ENCODE data around the gene ROR1. TPM values are rescaled to one million over a fixed set of nuclear protein-coding genes. Genes with fewer than 3 reads are reported as not detected.
"Not testable (repeated sequence)": the region's sequence is repeated elsewhere in the genome, so short reads cannot be mapped to it uniquely, and the experiment has no call there.

ROR1 gene
- total RNA-seq, 1 donor from 2014 or later: 2.5 TPM

DNA sequence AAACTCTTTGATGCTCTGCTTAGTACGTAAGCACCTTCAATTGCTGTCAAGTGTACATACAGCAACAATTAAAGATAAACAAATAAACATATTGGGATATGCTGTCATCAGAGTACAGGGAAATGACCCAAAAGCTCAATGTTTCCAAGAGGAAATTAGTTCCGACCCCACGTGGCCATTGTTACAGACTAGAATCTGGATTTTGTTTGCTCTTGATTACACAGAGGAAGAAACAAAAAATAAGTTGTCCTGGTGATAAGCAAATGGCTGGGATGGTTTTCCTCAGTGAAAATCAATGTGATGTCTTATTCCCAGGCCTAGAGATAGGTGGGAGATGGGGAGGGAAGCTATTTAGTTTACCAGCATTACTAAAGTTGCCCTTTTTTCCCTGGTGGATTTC, 316.6 kb downstream of the ROR1 start:
- DNase-seq (ENCODE audit: low read depth): no peak

- peak; percentile 85 for DNase-seq (ENCODE audit: low read depth)
These were observed 319.1 kb downstream of the ROR1 start for GRCh38 chr1:64092851-64093371.

DNA sequence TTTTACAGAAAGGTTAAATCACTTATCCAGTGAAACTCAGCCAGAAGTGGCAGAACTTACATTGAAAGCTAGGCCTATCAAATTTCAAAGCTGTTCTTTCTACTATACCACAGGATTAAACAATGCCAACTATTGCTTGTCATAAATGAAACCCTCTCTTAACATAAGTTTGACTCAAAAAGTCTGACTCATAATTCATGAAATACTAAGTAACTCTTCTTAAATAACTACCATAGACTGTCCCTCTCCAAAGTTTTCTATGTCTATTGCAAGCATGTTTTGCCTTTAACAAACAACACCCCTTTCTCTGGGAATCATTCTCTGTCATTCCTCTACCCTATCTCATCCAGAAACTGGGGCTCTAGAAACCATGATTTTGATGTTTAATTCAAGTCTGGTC, 320.1 kb downstream of the ROR1 start:
- DNase-seq (ENCODE audit: low read depth): no peak

DNA sequence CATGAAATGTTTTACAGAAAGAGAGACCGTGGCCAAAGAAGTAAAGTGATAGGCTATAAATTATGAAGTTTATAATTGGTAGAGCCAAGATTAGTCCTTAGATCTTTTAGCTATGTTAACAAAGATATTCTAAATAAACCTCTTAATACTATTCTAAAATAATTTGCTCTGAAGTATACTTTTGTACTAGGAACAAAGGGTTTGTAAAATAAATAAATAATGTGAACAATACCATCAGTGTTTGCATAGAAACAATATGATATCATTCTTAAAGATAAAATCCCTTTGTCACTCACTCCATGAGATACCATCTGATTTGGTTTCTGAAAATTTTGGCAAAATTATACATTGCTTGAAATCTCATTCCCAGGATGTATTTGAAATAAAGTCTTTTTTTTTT, 322.0 kb downstream of the ROR1 start:
- DNase-seq (ENCODE audit: low read depth): no peak

GRCh38 chr1:64097859-64098258, 324.0 kb downstream of the ROR1 start:
- no peak for DNase-seq (ENCODE audit: low read depth)

GRCh38 chr1:64098436-64098835, 324.6 kb downstream of the ROR1 start:
- no peak for DNase-seq (ENCODE audit: low read depth)

GRCh38 chr1:64098846-64099582, 325.2 kb downstream of the ROR1 start:
- DNase-seq (ENCODE audit: low read depth): no peak

- no peak for DNase-seq (ENCODE audit: low read depth)
These were observed 327.0 kb downstream of the ROR1 start for GRCh38 chr1:64100791-64101190.

DNA sequence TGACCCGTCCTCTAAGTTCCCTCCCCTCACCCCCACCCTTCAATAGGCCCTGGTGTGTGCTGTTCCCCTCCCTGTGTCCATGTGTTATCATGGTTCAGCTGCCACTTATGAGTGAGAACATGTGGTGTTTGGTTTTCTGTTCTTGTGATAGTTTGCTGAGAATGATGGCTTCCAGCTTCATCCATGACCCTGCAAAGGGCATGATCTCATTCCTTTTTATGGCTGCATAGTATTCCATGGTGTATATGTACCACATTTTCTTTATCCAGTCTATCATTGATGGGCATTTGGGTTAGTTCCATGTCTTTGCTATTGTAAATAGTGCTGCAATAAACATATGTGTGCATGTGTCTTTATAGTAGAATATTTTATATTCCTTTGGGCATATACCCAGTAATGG, 330.8 kb downstream of the ROR1 start:
- not testable (repeated sequence) for DNase-seq (ENCODE audit: low read depth)

DNA sequence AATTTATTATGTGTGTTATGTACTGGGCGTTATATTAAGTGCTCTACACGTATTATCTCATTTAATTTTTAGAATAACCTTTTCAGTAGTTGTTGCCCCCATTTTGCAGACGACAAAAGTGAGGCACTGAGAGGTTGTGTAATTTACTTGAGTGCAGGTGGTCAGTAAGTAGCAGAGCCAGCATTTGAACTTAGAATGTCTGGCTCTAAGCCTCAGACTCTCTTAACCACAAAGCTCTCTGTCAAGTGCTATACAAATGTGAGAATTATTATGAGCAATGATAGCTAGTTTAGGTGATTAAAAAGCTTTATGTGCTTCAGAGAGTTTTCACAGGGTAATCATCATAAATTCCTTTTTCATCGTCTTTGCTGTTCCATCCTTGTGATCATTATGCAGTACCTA, 333.3 kb downstream of the ROR1 start:
- DNase-seq (ENCODE audit: low read depth): no peak

DNA sequence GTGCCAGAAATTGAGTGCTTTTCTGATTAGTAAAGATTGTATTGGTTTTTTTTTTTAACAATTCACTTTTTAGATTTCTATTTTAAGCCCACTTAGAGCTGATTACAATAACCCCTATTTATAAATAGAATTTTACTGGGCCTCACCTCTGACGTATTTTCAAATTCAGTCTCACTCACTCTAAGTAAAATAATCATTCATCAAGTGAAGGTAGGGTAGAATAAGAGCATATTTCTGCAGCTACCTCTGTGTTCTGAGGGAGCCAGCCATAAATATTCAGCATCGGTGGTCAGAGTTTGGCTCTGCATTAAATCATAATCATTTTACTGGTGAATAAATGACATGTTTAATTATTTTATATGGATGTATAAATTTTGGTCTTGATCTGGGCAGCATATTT, 333.8 kb downstream of the ROR1 start:
- DNase-seq (ENCODE audit: low read depth): no peak

GRCh38 chr1:64110924-64111777, 337.3 kb downstream of the ROR1 start:
- no peak for DNase-seq (ENCODE audit: low read depth)

- no peak for DNase-seq (ENCODE audit: low read depth)
These were observed 338.0 kb downstream of the ROR1 start for GRCh38 chr1:64111787-64112186.

DNA sequence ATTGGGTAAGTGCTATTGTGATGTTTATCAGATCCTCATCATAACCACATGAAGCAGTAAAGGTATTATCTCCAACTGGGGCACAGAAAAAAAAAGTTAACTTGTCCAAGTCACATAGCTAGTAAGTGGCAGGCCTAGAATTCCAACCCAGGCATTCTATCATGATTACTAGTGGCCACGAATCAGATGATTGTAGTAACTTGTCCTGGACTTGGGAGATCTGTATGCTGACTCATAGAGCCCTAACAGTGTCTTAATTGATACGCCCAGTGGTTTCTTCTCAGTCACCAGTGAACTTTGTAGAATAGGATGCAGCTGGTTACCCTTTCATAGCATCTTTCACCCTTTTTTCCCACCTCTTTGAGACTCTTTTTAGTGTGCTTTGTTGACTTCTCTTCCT, 338.5 kb downstream of the ROR1 start:
- peak; percentile 58 for DNase-seq (ENCODE audit: low read depth)

DNA sequence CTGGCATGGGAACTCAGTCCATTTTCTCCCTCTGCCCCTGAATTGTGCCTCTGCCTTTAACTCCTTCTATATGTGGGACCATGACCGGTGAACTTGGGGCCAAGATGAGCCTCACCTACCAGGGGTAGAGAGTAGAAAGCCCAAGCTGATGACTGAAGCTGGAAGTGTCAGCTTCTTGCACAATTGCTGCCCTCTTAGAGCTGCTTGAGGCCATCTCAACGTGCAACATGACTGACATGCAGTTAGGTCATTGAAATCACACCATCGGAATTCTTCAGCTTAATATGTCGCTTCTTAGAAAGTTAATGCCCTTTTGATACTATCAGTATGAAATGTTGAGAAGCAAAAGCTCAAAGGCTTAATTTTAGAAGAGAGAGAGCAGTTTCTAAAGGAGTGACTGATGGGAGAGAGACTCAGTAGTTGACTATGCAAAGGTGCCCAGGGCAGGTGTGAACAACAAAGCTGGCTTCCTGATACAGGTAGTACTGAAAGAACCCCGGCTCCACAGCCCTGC, 340.3 kb downstream of the ROR1 start:
- DNase-seq (ENCODE audit: low read depth): no peak

DNA sequence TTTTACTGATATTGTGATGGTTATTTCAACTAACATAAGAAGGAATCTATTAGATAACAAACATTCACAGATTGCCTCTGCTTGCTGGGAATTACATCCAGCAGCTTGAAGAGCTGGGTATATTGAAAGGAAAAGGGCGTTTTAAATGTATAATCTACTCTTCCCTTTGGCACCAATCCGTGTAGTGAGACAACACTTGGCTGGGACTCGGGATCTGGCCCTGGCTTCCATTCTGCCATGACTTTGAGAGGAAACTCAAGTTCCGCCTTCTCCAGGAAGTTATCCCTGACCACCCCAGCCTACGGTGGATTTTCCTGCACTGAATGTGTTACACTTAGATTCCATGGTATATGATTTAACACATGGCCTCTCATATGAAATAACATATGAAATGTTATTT, 342.7 kb downstream of the ROR1 start:
- no peak for DNase-seq (ENCODE audit: low read depth)

DNA sequence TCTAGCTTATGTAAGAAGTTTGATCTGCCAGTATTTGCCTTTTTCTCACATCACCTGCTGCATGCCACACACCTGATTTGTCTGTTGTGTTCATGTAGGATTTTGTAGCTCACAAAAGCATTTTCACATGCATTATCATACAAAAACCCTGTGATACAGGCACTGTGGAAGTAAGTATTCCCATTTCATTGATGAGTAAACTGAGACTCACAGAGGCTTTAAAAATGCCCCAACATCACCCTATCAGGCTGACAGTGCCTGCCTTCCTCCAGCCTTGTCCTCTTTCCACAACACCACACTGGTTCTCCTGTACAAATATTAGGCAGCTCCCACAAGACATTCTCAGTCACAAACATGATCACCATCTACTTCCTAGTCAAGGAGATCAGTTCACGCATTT, 343.7 kb downstream of the ROR1 start:
- DNase-seq (ENCODE audit: low read depth): no peak

DNA sequence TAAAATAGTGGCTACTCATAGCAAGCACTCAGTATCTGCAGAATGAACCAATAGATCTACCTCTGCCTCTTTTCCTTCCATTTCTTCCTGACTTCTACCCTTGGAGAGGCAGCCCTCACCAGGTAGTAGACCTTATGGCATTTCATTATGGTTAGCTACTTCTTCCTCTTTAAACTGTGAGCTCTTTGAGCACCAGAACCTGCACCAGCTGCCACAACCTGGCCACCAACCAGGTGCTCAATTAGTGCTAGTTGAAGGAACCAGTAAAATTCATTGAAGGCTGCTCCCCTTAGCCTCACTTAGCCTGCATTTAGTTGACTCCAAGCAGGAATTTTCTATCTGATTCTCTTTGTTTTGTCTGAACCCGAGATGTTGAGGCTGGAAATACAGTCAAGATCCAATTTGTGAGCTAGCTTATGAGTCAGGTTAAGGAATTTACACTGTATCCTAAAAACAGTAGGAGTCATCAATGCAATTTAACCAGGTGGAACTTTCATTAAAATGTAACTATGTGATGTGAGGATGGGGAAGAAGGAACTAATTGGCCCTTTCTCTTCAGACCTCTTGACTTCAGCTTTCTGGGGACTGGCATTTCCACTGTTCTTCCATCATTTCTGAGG, 348.1 kb downstream of the ROR1 start:
- DNase-seq (ENCODE audit: low read depth): no peak

GRCh38 chr1:64122588-64122987, 348.8 kb downstream of the ROR1 start:
- no peak for DNase-seq (ENCODE audit: low read depth)

GRCh38 chr1:64124704-64125440, 351.1 kb downstream of the ROR1 start:
- DNase-seq (ENCODE audit: low read depth): peak; percentile 58

GRCh38 chr1:64126581-64126980, 352.8 kb downstream of the ROR1 start:
- DNase-seq (ENCODE audit: low read depth): no peak

All from myocyte (in vitro differentiated cells).